ENCODE measurements around the gene LENG9.

GRCh38 chr19:54420068-54420382 is 43.6 kb downstream of the LENG9 start:
- no peak for TF ChIP-seq CTCF (IDR thresholded peaks at IDR 0.05)
- TF ChIP-seq TCF7L2 (IDR thresholded peaks at IDR 0.05; ENCODE audit: low read depth, low read length) = no peak
- TF ChIP-seq SIN3A (IDR thresholded peaks at IDR 0.05; ENCODE audit: borderline replicate concordance, insufficient read depth, low read depth, low read length) = no peak
- TF ChIP-seq POLR2AphosphoS5 (IDR thresholded peaks at IDR 0.05; ENCODE audit: low read depth, low read length) = no peak

Measured in Panc1 (cell line).